Measurements from ENCODE around the gene CASTOR1.

GRCh38 chr22:30328466-30329049 is 39.3 kb upstream of the CASTOR1 start:
- TF ChIP-seq CTCF (conservative IDR thresholded peaks at IDR 0.05): no peak
- TF ChIP-seq ZFX (IDR thresholded peaks at IDR 0.05): no peak
